Kidney capillary endothelial cell (primary cell): ENCODE results near the gene GTPBP2.
"Not testable (repeated sequence)": the region's sequence is repeated elsewhere in the genome, so short reads cannot be mapped to it uniquely, and the experiment has no call there.

Source experiments
- DNase-seq: peaks from one replicate; pipeline ENCODE4 v3.0.0-alpha.2; 2018; ENCODE audit warnings: low spot score

GTPBP2 gene

GRCh38 chr6:43623880-43624785, 4.9 kb downstream of the GTPBP2 start:
- no peak for DNase-seq

GRCh38 chr6:43622541-43622940, 6.5 kb downstream of the GTPBP2 start:
- no peak for DNase-seq

- no peak for DNase-seq
These were observed 7.3 kb downstream of the GTPBP2 start for GRCh38 chr6:43621836-43622180.

GRCh38 chr6:43621078-43621835, 7.8 kb downstream of the GTPBP2 start:
- no peak for DNase-seq

- DNase-seq, result no peak
These were observed 12.2 kb downstream of the GTPBP2 start for GRCh38 chr6:43616725-43617472.

- no peak for DNase-seq
These were observed 14.7 kb downstream of the GTPBP2 start for GRCh38 chr6:43614396-43614730.

- no peak for DNase-seq
These were observed 15.2 kb downstream of the GTPBP2 start for GRCh38 chr6:43613721-43614395.

GRCh38 chr6:43610431-43610830, 18.6 kb downstream of the GTPBP2 start:
- DNase-seq, result no peak

- no peak for DNase-seq
These were observed 19.7 kb downstream of the GTPBP2 start for GRCh38 chr6:43609402-43609801.

GRCh38 chr6:43608807-43609206, 20.3 kb downstream of the GTPBP2 start:
- DNase-seq, result no peak

GRCh38 chr6:43608310-43608763, 20.7 kb downstream of the GTPBP2 start:
- peak; percentile 68 for DNase-seq

- DNase-seq, result no peak
These were observed 23.0 kb downstream of the GTPBP2 start for GRCh38 chr6:43606019-43606418.

GRCh38 chr6:43604174-43604573, 24.9 kb downstream of the GTPBP2 start:
- DNase-seq, result peak; percentile 75

- no peak for DNase-seq
These were observed 28.5 kb downstream of the GTPBP2 start for GRCh38 chr6:43600595-43600994.

GRCh38 chr6:43593938-43594337, 35.1 kb downstream of the GTPBP2 start:
- DNase-seq, result no peak

- DNase-seq, result not testable (repeated sequence)
These were observed 39.5 kb downstream of the GTPBP2 start for GRCh38 chr6:43589564-43589963.

GRCh38 chr6:43588194-43588593, 40.9 kb downstream of the GTPBP2 start:
- no peak for DNase-seq

GRCh38 chr6:43584892-43585570, 44.0 kb downstream of the GTPBP2 start:
- no peak for DNase-seq

GRCh38 chr6:43582911-43583310, 46.2 kb downstream of the GTPBP2 start:
- DNase-seq, result no peak

- no peak for DNase-seq
These were observed 49.9 kb downstream of the GTPBP2 start for GRCh38 chr6:43579171-43579570.

- no peak for DNase-seq
These were observed 50.3 kb downstream of the GTPBP2 start for GRCh38 chr6:43578748-43579147.
